DND-41 (cell line): ENCODE data around the gene SLC9A7.

ENCODE experiments used
- CTCF ChIP-seq: IDR thresholded peaks from 2 replicates; pipeline ENCODE4 v1.5.1; 2012; ENCODE audit warnings: borderline replicate concordance, low read length, moderate library complexity, mild to moderate bottlenecking; ENCODE audit not compliant: poor library complexity, severe bottlenecking; ENCODE audit errors: extremely low read depth
- EZH2 ChIP-seq: IDR thresholded peaks from 3 replicates; pipeline ENCODE4 v1.6.1; 2012; ENCODE audit warnings: borderline replicate concordance, low read depth, mild to moderate bottlenecking, moderate library complexity, low read length, inconsistent platforms; ENCODE audit not compliant: severe bottlenecking

GRCh38 chrX:46553935-46554334 is 205.0 kb downstream of the SLC9A7 start:
- TF ChIP-seq CTCF: no peak
- TF ChIP-seq EZH2: no peak
